Measurements from ENCODE around the gene ADAMTS3. TPM values are rescaled to one million over a fixed set of nuclear protein-coding genes. Genes with fewer than 3 reads are reported as not detected.

ADAMTS3 gene
- total RNA-seq, 1 experiment from 2014 or later: 0.07 TPM

DNA sequence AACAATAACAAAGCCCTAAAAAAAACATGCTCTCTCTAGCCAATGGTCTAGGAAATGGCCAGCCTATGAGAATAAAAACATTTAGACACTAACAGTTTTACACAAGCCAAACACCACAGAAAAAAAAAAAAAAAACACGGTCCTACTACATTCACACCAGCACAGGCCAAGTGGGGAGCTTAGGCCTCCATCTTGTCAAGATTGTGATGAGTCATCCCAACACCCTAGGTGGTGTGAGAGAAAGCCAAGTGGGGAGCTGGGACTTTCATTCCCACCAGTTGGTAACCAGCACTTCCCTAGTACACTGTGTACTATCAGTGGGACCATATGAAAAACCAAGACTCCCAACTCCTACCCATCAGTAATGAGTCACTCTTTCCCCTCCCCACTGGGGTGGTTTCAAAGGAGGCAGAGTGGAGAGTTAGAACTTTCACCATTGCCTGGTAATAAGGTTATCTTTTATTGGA lies 95.6 kb downstream of the ADAMTS3 start:
- Mint-ChIP-seq H3K27ac (ENCODE audit: unreplicated experiment) (no peak overlapping the region), H3K36me3 (ENCODE audit: insufficient read depth, unreplicated experiment) (no peaks in the 10 kb centered on the region), H3K27me3 (ENCODE audit: unreplicated experiment) (no peaks in the 10 kb centered on the region), H3K4me1 (ENCODE audit: low read depth, unreplicated experiment) (no peaks in the 10 kb centered on the region), H3K4me3 (ENCODE audit: low read depth, unreplicated experiment) (no peak overlapping the region), H3K9me3 (ENCODE audit: low read depth, unreplicated experiment) (no peaks in the 10 kb centered on the region)
- intact Hi-C loops (cut with micrococcal nuclease; ENCODE audit: unreplicated experiment): no loop called here
- BruUV-seq (replicated peaks): no TSS peak
- no peak for DNase-seq
- CTCF ChIA-PET: no interaction called here
- TF ChIP-seq, protein P1, sequence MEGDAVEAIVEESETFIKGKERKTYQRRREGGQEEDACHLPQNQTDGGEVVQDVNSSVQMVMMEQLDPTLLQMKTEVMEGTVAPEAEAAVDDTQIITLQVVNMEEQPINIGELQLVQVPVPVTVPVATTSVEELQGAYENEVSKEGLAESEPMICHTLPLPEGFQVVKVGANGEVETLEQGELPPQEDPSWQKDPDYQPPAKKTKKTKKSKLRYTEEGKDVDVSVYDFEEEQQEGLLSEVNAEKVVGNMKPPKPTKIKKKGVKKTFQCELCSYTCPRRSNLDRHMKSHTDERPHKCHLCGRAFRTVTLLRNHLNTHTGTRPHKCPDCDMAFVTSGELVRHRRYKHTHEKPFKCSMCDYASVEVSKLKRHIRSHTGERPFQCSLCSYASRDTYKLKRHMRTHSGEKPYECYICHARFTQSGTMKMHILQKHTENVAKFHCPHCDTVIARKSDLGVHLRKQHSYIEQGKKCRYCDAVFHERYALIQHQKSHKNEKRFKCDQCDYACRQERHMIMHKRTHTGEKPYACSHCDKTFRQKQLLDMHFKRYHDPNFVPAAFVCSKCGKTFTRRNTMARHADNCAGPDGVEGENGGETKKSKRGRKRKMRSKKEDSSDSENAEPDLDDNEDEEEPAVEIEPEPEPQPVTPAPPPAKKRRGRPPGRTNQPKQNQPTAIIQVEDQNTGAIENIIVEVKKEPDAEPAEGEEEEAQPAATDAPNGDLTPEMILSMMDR (IDR thresholded peaks at IDR 0.05; ENCODE audit: unreplicated experiment): no peak

DNA sequence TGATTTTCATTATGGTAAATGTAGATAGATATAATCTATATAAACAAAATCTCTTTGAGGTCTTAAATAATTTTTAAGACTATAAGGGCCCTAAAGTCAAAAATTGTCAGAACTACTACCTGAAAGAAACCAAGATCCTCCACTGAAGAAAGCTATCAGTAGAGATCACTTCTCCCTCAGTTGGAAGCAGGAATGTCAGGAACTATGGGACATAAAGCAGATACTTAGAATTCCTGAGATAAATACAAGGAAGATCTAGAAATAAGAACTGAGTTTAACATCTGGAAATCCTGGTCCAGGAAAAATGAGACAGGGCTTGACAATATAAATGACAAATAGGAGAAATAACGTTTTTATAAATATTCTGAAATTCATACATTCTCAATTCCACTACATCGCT lies 97.2 kb downstream of the ADAMTS3 start:
- intact Hi-C loops (cut with micrococcal nuclease; ENCODE audit: unreplicated experiment): no loop called here
- TF ChIP-seq, protein P1 (IDR thresholded peaks at IDR 0.05; ENCODE audit: unreplicated experiment): no peak

DNA sequence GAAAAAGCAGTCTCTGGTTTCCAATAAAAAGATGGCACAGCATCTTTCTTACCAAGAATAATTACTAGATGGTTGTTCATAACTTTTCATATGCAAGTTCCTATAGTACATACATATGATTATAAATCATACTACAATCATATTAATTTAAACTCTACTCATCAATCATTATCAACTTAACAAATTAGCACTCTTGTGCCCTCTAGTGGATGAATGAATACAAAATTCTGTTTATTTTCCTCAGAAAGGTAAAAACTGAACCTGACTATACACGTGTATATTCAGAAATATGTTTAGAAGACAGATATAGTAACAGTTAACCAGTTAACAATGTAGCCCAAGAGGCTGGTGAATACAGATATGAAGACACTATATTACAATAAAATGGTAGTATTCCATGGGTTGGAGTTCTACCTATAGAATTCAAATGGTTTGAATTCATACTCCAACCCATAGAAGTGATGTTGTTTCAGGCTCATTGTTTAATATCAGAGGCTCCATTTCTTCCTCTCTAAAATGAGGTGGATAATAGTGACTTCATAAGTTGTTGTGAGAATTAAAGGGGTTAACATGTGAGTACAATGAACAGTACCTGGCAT lies 100.0 kb downstream of the ADAMTS3 start:
- Mint-ChIP-seq H3K27ac (ENCODE audit: unreplicated experiment) (peak overlapping the region; percentile 65), H3K4me1 (ENCODE audit: low read depth, unreplicated experiment) (no peaks in the 10 kb centered on the region), H3K36me3 (ENCODE audit: insufficient read depth, unreplicated experiment) (no peaks in the 10 kb centered on the region), H3K9me3 (ENCODE audit: low read depth, unreplicated experiment) (no peaks in the 10 kb centered on the region), H3K27me3 (ENCODE audit: unreplicated experiment) (no peaks in the 10 kb centered on the region), H3K4me3 (ENCODE audit: low read depth, unreplicated experiment) (no peak overlapping the region)
- no TSS peak for BruUV-seq (replicated peaks)
- intact Hi-C loops (cut with micrococcal nuclease; ENCODE audit: unreplicated experiment): loop anchor here (1.0 to 2.0 kb wide), 2 partner anchors 142 to 173 kb away; no protein-coding TSS in a partner anchor
- CTCF ChIA-PET: no interaction called here
- TF ChIP-seq, protein P1 (IDR thresholded peaks at IDR 0.05; ENCODE audit: unreplicated experiment): peak; percentile 20
- DNase-seq: no peak

More for the DNA sequence above, 97.2 kb downstream of the ADAMTS3 start:
- CTCF ChIA-PET: no interaction called here
- no peaks in the 10 kb centered on the region for H3K9me3 Mint-ChIP-seq (ENCODE audit: low read depth, unreplicated experiment)
- BruUV-seq (replicated peaks): no TSS peak
- H3K27me3 Mint-ChIP-seq (ENCODE audit: unreplicated experiment): no peaks in the 10 kb centered on the region
- no peaks in the 10 kb centered on the region for H3K4me1 Mint-ChIP-seq (ENCODE audit: low read depth, unreplicated experiment)
- DNase-seq: no peak
- H3K4me3 Mint-ChIP-seq (ENCODE audit: low read depth, unreplicated experiment): no peak overlapping the region
- no peaks in the 10 kb centered on the region for H3K36me3 Mint-ChIP-seq (ENCODE audit: insufficient read depth, unreplicated experiment)
- H3K27ac Mint-ChIP-seq (ENCODE audit: unreplicated experiment): no peak overlapping the region

DNA sequence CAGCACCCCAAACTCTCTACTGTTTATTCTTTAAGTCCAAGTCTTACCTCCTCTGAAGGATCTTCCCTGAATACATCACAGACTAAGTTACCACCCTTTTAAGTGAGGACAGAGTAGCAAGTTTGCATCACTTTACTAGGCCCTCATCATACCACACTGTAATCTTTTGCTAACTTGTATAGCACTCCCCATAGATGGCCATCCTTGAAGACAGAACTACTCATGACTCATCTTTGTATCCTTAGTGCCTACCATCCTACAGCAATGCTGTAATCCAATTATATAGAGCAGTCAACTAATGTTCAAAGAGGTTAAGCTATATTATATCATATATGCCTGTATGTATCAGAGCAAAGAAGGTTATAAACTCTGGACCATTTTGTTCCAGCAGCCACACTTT lies 101.4 kb downstream of the ADAMTS3 start:
- Mint-ChIP-seq H3K36me3 (ENCODE audit: insufficient read depth, unreplicated experiment) (no peaks in the 10 kb centered on the region), H3K4me1 (ENCODE audit: low read depth, unreplicated experiment) (no peaks in the 10 kb centered on the region), H3K9me3 (ENCODE audit: low read depth, unreplicated experiment) (no peaks in the 10 kb centered on the region), H3K27me3 (ENCODE audit: unreplicated experiment) (no peaks in the 10 kb centered on the region), H3K27ac (ENCODE audit: unreplicated experiment) (no peak overlapping the region), H3K4me3 (ENCODE audit: low read depth, unreplicated experiment) (no peak overlapping the region)
- BruUV-seq (replicated peaks): no TSS peak
- intact Hi-C loops (cut with micrococcal nuclease; ENCODE audit: unreplicated experiment): loop anchor here (2.0 kb wide), 1 partner anchor 141 kb away; no protein-coding TSS in a partner anchor
- DNase-seq: no peak
- TF ChIP-seq, protein P1 (IDR thresholded peaks at IDR 0.05; ENCODE audit: unreplicated experiment): no peak
- CTCF ChIA-PET: interaction anchor here (1.8 kb wide), 1 partner anchor 141 kb away, joined by 4 read pairs; no protein-coding TSS in a partner anchor

All from Calu3 (cell line).